GM23338 (cell line): ENCODE measurements around the gene GLA. TPM values are rescaled to one million over a fixed set of nuclear protein-coding genes. Genes with fewer than 3 reads are reported as not detected.

Experiments
- ATAC-seq: fragments of 200-7000 bp; cut with Tn5 transposase; 3 replicates; pipeline ENCODE4 v1.9.1; 2020
- DNase-seq: peaks from one replicate; pipeline ENCODE4 v3.0.0-alpha.2; 2015; ENCODE audit warnings: low spot score
- H2AFZ ChIP-seq: fragments of 200-600 bp; sonication (generic); 2 replicates; pipeline ENCODE4 v1.8.0; 2016; ENCODE audit warnings: antibody characterized with exemption, mild to moderate bottlenecking, moderate library complexity
- H3F3A ChIP-seq: fragments of 200-600 bp; sonication (generic); replicated peaks from 2 replicates; pipeline ENCODE4 v1.8.0; 2017; ENCODE audit warnings: antibody characterized with exemption, mixed run types, low read depth
- H3K27ac ChIP-seq: fragments of 200-600 bp; sonication (generic); 2 replicates; pipeline ENCODE4 v1.6.1; 2016; ENCODE audit warnings: low read depth
- H3K27me3 ChIP-seq: fragments of 200-600 bp; sonication (generic); 2 replicates; pipeline ENCODE4 v1.8.0; 2016; ENCODE audit warnings: mild to moderate bottlenecking, mixed run types, moderate library complexity; ENCODE audit not compliant: insufficient read depth
- H3K36me3 ChIP-seq: fragments of 200-600 bp; sonication (generic); 2 replicates; pipeline ENCODE4 v1.8.0; 2016; ENCODE audit warnings: mild to moderate bottlenecking; ENCODE audit not compliant: insufficient read depth
- H3K4me1 ChIP-seq: fragments of 200-600 bp; sonication (generic); 2 replicates; pipeline ENCODE4 v1.8.0; 2016; ENCODE audit warnings: mild to moderate bottlenecking, moderate library complexity; ENCODE audit not compliant: insufficient read depth
- H3K4me2 ChIP-seq: fragments of 200-600 bp; sonication (generic); 2 replicates; pipeline ENCODE4 v1.7.1; 2017; ENCODE audit warnings: mixed run types
- H3K4me3 ChIP-seq: fragments of 200-600 bp; sonication (generic); 2 replicates; pipeline ENCODE4 v1.6.1; 2016; ENCODE audit warnings: mixed run types
- H3K79me2 ChIP-seq: fragments of 200-600 bp; sonication (generic); replicated peaks from 2 replicates; pipeline ENCODE4 v1.8.0; 2017; ENCODE audit warnings: mild to moderate bottlenecking; ENCODE audit not compliant: insufficient read depth
- H3K9me2 ChIP-seq: fragments of 200-600 bp; sonication (generic); 2 replicates; pipeline ENCODE4 v1.8.0; 2017; ENCODE audit not compliant: insufficient read depth
- H4K20me1 ChIP-seq: fragments of 200-600 bp; sonication (generic); replicated peaks from 2 replicates; pipeline ENCODE4 v1.8.0; 2017; ENCODE audit warnings: mild to moderate bottlenecking; ENCODE audit not compliant: insufficient read depth
- H3K27ac Mint-ChIP-seq: 2 replicates; pipeline ENCODE4 v1.8.0; 2020; ENCODE audit warnings: inconsistent platforms, mild to moderate bottlenecking, moderate library complexity, mixed read lengths
- H3K27me3 Mint-ChIP-seq: 3 replicates; pipeline ENCODE4 v1.8.0; 2022; ENCODE audit warnings: low read depth, mild to moderate bottlenecking, moderate library complexity, mixed read lengths, inconsistent platforms; ENCODE audit not compliant: insufficient read depth, poor library complexity
- H3K36me3 Mint-ChIP-seq: 3 replicates; pipeline ENCODE4 v1.8.0; 2021; ENCODE audit warnings: low read depth, mild to moderate bottlenecking, inconsistent platforms, moderate library complexity, mixed read lengths
- H3K4me1 Mint-ChIP-seq: 3 replicates; pipeline ENCODE4 v1.8.0; 2020; ENCODE audit warnings: mild to moderate bottlenecking, inconsistent platforms, mixed read lengths
- H3K4me3 Mint-ChIP-seq: 3 replicates; pipeline ENCODE4 v1.8.0; 2021; ENCODE audit warnings: moderate library complexity, mild to moderate bottlenecking, inconsistent platforms, mixed read lengths
- H3K9me3 Mint-ChIP-seq: 3 replicates; pipeline ENCODE4 v1.8.0; 2020; ENCODE audit warnings: moderate library complexity, mild to moderate bottlenecking, inconsistent platforms, mixed read lengths
- CREB1 ChIP-seq: fragments of 250-450 bp; sonication (Bioruptor Pico); IDR thresholded peaks from 2 replicates; pipeline ENCODE4 v1.5.0; 2020; ENCODE audit warnings: low read depth, mild to moderate bottlenecking, moderate library complexity
- EZH2phosphoT487 ChIP-seq: fragments of 200-600 bp; sonication (generic); IDR thresholded peaks from one replicate; pipeline ENCODE4 v1.8.1; 2018; ENCODE audit warnings: antibody characterized with exemption; ENCODE audit not compliant: unreplicated experiment
- JUNB ChIP-seq: IDR thresholded peaks from one replicate; pipeline ENCODE4 v1.6.1; 2016; ENCODE audit warnings: antibody characterized with exemption; ENCODE audit not compliant: unreplicated experiment
- NANOG ChIP-seq: IDR thresholded peaks from 2 replicates; pipeline ENCODE4 v1.6.1; 2016; ENCODE audit warnings: antibody characterized with exemption, borderline replicate concordance
- POLR2AphosphoS5 ChIP-seq: IDR thresholded peaks from 2 replicates; pipeline ENCODE4 v1.6.1; 2016; ENCODE audit warnings: antibody characterized with exemption, low read depth
- STAT1 ChIP-seq: IDR thresholded peaks from one replicate; pipeline ENCODE4 v1.6.1; 2016; ENCODE audit warnings: antibody characterized with exemption; ENCODE audit not compliant: unreplicated experiment
- ZNF114 ChIP-seq: fragments of 250-450 bp; sonication (Bioruptor Pico); IDR thresholded peaks from 2 replicates; pipeline ENCODE4 v1.5.0; 2020; ENCODE audit warnings: mild to moderate bottlenecking, moderate library complexity
- ZNF331 ChIP-seq: fragments of 250-450 bp; sonication (Bioruptor Pico); IDR thresholded peaks from 2 replicates; pipeline ENCODE4 v1.5.0; 2020; ENCODE audit warnings: low read depth, mild to moderate bottlenecking, moderate library complexity
- polyA plus RNA-seq: library from polyadenylated mRNA; unstranded; fragments of >200 nt; fragmentation: Nextera tagmentation; extraction: Ambion mirVana; gene quantifications from 2 replicates; pipeline ENCODE4 v1.2.1, GENCODE V29; 2016
- total RNA-seq: library from RNA; depleted of rRNA; stranded (reverse); fragments of >200 nt; shearing (Covaris generic); gene quantifications from 2 replicates; pipeline ENCODE4 v1.2.3, GENCODE V29; 2014
- TF ChIP-seq, protein P1 (sequence below): fragments of 250-450 bp; sonication (Bioruptor Pico); IDR thresholded peaks from 2 replicates; pipeline ENCODE4 v1.5.0; 2020; ENCODE audit warnings: mild to moderate bottlenecking, moderate library complexity
- TF ChIP-seq, protein P2 (sequence below): IDR thresholded peaks from one replicate; pipeline ENCODE4 v1.6.1; 2018; ENCODE audit warnings: antibody characterized with exemption; ENCODE audit not compliant: unreplicated experiment
- TF ChIP-seq, protein P3 (sequence below): IDR thresholded peaks from 2 replicates; pipeline ENCODE4 v1.6.1; 2016; ENCODE audit warnings: antibody characterized with exemption

The GLA gene
- total and polyA plus RNA-seq, 2 experiments from 2014 or later, result 34.7 to 44.4 TPM

DNA sequence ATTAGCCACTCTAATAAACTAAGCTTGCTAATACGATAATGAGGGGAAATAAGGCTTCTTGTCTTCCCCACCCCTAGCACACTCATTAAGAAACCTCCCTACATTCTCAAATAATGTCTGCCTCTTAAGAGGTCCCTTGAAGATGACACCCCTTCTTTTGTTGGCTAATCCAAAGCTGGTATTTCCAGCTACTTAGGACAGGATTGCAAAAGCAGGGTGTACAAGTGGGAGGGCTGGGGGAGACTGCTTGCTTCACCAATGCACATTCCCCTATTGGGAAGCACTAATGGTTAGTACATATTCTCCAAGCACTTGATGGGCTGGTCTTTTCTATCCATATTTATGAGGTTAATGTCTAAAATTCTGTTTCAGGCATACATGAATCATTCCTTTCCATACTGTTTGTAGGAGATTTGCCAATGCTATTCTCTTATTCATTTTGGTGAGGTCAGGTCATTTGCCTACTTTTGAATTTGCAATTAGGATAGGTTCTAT is 42.4 kb downstream of the GLA start (continued):
- TF ChIP-seq, protein P1, sequence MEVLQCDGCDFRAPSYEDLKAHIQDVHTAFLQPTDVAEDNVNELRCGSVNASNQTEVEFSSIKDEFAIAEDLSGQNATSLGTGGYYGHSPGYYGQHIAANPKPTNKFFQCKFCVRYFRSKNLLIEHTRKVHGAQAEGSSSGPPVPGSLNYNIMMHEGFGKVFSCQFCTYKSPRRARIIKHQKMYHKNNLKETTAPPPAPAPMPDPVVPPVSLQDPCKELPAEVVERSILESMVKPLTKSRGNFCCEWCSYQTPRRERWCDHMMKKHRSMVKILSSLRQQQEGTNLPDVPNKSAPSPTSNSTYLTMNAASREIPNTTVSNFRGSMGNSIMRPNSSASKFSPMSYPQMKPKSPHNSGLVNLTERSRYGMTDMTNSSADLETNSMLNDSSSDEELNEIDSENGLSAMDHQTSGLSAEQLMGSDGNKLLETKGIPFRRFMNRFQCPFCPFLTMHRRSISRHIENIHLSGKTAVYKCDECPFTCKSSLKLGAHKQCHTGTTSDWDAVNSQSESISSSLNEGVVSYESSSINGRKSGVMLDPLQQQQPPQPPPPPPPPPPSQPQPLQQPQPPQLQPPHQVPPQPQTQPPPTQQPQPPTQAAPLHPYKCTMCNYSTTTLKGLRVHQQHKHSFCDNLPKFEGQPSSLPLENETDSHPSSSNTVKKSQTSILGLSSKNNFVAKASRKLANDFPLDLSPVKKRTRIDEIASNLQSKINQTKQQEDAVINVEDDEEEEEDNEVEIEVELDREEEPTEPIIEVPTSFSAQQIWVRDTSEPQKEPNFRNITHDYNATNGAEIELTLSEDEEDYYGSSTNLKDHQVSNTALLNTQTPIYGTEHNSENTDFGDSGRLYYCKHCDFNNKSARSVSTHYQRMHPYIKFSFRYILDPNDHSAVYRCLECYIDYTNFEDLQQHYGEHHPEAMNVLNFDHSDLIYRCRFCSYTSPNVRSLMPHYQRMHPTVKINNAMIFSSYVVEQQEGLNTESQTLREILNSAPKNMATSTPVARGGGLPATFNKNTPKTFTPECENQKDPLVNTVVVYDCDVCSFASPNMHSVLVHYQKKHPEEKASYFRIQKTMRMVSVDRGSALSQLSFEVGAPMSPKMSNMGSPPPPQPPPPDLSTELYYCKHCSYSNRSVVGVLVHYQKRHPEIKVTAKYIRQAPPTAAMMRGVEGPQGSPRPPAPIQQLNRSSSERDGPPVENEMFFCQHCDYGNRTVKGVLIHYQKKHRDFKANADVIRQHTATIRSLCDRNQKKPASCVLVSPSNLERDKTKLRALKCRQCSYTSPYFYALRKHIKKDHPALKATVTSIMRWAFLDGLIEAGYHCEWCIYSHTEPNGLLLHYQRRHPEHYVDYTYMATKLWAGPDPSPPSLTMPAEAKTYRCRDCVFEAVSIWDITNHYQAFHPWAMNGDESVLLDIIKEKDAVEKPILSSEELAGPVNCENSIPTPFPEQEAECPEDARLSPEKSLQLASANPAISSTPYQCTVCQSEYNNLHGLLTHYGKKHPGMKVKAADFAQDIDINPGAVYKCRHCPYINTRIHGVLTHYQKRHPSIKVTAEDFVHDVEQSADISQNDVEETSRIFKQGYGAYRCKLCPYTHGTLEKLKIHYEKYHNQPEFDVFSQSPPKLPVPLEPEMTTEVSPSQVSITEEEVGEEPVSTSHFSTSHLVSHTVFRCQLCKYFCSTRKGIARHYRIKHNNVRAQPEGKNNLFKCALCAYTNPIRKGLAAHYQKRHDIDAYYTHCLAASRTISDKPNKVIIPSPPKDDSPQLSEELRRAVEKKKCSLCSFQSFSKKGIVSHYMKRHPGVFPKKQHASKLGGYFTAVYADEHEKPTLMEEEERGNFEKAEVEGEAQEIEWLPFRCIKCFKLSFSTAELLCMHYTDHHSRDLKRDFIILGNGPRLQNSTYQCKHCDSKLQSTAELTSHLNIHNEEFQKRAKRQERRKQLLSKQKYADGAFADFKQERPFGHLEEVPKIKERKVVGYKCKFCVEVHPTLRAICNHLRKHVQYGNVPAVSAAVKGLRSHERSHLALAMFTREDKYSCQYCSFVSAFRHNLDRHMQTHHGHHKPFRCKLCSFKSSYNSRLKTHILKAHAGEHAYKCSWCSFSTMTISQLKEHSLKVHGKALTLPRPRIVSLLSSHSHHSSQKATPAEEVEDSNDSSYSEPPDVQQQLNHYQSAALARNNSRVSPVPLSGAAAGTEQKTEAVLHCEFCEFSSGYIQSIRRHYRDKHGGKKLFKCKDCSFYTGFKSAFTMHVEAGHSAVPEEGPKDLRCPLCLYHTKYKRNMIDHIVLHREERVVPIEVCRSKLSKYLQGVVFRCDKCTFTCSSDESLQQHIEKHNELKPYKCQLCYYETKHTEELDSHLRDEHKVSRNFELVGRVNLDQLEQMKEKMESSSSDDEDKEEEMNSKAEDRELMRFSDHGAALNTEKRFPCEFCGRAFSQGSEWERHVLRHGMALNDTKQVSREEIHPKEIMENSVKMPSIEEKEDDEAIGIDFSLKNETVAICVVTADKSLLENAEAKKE, result no peak
- TF ChIP-seq JUNB, result no peak
- no peak for TF ChIP-seq ZNF331 (CRISPR knock-in tag)
- TF ChIP-seq, protein P2, sequence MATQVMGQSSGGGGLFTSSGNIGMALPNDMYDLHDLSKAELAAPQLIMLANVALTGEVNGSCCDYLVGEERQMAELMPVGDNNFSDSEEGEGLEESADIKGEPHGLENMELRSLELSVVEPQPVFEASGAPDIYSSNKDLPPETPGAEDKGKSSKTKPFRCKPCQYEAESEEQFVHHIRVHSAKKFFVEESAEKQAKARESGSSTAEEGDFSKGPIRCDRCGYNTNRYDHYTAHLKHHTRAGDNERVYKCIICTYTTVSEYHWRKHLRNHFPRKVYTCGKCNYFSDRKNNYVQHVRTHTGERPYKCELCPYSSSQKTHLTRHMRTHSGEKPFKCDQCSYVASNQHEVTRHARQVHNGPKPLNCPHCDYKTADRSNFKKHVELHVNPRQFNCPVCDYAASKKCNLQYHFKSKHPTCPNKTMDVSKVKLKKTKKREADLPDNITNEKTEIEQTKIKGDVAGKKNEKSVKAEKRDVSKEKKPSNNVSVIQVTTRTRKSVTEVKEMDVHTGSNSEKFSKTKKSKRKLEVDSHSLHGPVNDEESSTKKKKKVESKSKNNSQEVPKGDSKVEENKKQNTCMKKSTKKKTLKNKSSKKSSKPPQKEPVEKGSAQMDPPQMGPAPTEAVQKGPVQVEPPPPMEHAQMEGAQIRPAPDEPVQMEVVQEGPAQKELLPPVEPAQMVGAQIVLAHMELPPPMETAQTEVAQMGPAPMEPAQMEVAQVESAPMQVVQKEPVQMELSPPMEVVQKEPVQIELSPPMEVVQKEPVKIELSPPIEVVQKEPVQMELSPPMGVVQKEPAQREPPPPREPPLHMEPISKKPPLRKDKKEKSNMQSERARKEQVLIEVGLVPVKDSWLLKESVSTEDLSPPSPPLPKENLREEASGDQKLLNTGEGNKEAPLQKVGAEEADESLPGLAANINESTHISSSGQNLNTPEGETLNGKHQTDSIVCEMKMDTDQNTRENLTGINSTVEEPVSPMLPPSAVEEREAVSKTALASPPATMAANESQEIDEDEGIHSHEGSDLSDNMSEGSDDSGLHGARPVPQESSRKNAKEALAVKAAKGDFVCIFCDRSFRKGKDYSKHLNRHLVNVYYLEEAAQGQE, result no peak

DNA sequence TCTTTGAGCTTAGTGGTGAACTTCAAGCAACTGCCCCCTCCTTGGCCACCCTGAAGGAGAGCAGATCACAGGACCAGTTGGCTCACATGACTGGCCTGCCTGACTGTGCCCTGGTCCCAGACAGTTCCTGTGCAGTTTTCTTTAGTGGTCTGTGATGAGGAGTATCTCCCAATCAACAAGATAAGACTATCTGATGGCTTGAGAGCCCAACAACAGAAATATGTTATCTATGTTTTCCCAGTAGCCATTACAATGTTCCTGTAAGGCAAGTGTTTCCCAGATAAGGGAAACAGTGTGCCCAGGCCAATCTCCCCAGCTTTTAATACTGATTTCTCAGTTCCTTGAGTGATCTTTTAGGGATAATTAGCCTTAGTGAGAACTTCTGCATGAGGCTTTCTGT is 45.0 kb downstream of the GLA start:
- H3K79me2 ChIP-seq, result no peaks in the 10 kb centered on the region
- Mint-ChIP-seq H3K36me3 (no peaks in the 10 kb centered on the region), H3K27me3 (no peaks in the 10 kb centered on the region), H3K4me1 (no peaks in the 10 kb centered on the region), H3K4me3 (no peak overlapping the region), H3K9me3 (no peaks in the 10 kb centered on the region), H3K27ac (no peak overlapping the region)
- no peaks in the 10 kb centered on the region for H3K4me1 ChIP-seq
- no peaks in the 10 kb centered on the region for H3F3A ChIP-seq
- H3K27me3 ChIP-seq, result no peaks in the 10 kb centered on the region
- H3K4me3 ChIP-seq, result no peak overlapping the region
- H3K9me2 ChIP-seq, result no peaks in the 10 kb centered on the region
- no peaks in the 10 kb centered on the region for H4K20me1 ChIP-seq
- H3K36me3 ChIP-seq, result no peaks in the 10 kb centered on the region
- DNase-seq (no peak), ATAC-seq (no peak)
- H3K27ac ChIP-seq, result no peak overlapping the region
- H3K4me2 ChIP-seq, result no peak overlapping the region
- H2AFZ ChIP-seq, result no peak overlapping the region
- TF ChIP-seq ZNF114 (CRISPR knock-in tag), result no peak
- TF ChIP-seq ZNF331 (CRISPR knock-in tag), result no peak
- no peak for TF ChIP-seq CREB1 (CRISPR knock-in tag)
- TF ChIP-seq POLR2AphosphoS5, result no peak
- no peak for TF ChIP-seq NANOG
- no peak for TF ChIP-seq STAT1
- TF ChIP-seq EZH2phosphoT487, result no peak
- TF ChIP-seq, protein P3, sequence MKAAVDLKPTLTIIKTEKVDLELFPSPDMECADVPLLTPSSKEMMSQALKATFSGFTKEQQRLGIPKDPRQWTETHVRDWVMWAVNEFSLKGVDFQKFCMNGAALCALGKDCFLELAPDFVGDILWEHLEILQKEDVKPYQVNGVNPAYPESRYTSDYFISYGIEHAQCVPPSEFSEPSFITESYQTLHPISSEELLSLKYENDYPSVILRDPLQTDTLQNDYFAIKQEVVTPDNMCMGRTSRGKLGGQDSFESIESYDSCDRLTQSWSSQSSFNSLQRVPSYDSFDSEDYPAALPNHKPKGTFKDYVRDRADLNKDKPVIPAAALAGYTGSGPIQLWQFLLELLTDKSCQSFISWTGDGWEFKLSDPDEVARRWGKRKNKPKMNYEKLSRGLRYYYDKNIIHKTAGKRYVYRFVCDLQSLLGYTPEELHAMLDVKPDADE, result no peak
- TF ChIP-seq, protein P2, result no peak
